Gastrocnemius medialis (tissue), 4 donors: ENCODE results near the gene CLEC4F. TPM values are rescaled to one million over a fixed set of nuclear protein-coding genes. Genes with fewer than 3 reads are reported as not detected.

Experiments
- ATAC-seq, 2 donors: fragments of 150-250 bp; one replicate each; pipeline ENCODE4 v1.9.1; 2016
- DNase-seq, 2 donors: peaks; one replicate each; pipeline ENCODE4 v3.0.0-alpha.2; 2019
- H3K27ac ChIP-seq, 4 donors: fragments of 200-600 bp; sonication (generic); 1 replicate in 1 of 4; 2 replicates in 3 of 4; pipeline ENCODE4 v1.5.1; 2016 to 2018; ENCODE audit warnings: mild to moderate bottlenecking in 2 of 4, moderate library complexity in 1 of 4
- H3K27me3 ChIP-seq, 3 donors: fragments of 200-600 bp; sonication (generic) in 2 of 3; 1 replicate in 1 of 3; 2 replicates in 2 of 3; pipeline versions ENCODE4 v1.5.1 to v1.6.0; 2016 to 2019; ENCODE audit warnings: mild to moderate bottlenecking in 1 of 3, moderate library complexity in 1 of 3
- H3K36me3 ChIP-seq, 2 donors: fragments of 200-600 bp; sonication (generic) in 1 of 2; one replicate each; pipeline ENCODE4 v1.5.1; 2017 to 2018
- H3K4me1 ChIP-seq, 2 donors: fragments of 200-600 bp; sonication (generic) in 1 of 2; one replicate each; pipeline ENCODE4 v1.5.1; 2016 to 2017; ENCODE audit warnings: mild to moderate bottlenecking in 2 of 2
- H3K4me3 ChIP-seq, 4 donors: fragments of 200-600 bp; sonication (generic) in 3 of 4; 1 replicate in 1 of 4; 2 replicates in 3 of 4; pipeline ENCODE4 v1.5.1; 2016 to 2019; ENCODE audit warnings: mild to moderate bottlenecking in 2 of 4
- H3K9me3 ChIP-seq, 3 donors: fragments of 200-600 bp; sonication (generic) in 2 of 3; 1 replicate in 1 of 3; 2 replicates in 2 of 3; pipeline ENCODE4 v1.5.1; 2016 to 2019
- CTCF ChIP-seq, 5 experiments: fragments of 450-650 bp in 3 of 5; fragments of 200-600 bp in 2 of 5; sonication (generic) in 2 of 5; IDR thresholded peaks in 4 of 5; conservative IDR thresholded peaks in 1 of 5; 1 replicate in 4 of 5; 2 replicates in 1 of 5; pipeline ENCODE4 v1.5.1; 2016 to 2019; ENCODE audit warnings: antibody characterized with exemption in 5 of 5, mild to moderate bottlenecking in 3 of 5, moderate library complexity in 3 of 5
- POLR2A ChIP-seq, 2 donors: fragments of 450-650 bp; IDR thresholded peaks; one replicate each; pipeline ENCODE4 v1.6.1; 2017; ENCODE audit warnings: antibody characterized with exemption in 2 of 2, mild to moderate bottlenecking in 2 of 2, moderate library complexity in 2 of 2
- in situ Hi-C, 4 donors: fragments of 200-750 bp; cut with MboI; loops; one replicate each; pipeline versions ENCODE4 v1.15.0 to v1.8.0; 2017; ENCODE audit warnings: low sequenced_read_pairs in 4 of 4
- intact Hi-C: fragments of 100-400 bp; cut with DNase I; formaldehyde crosslinking; loops from one replicate; pipeline ENCODE4 v1.15.1; 2023; ENCODE audit warnings: low total_unique reads
- total RNA-seq, 4 donors: library from RNA; depleted of rRNA; stranded (reverse); fragments of >200 nt; gene quantifications; one replicate each; pipeline versions ENCODE4 v1.1.0 to v1.2.3, GENCODE V29; 2016

Gene CLEC4F
- total RNA-seq, 4 donors from 2014 or later = 0.59 TPM; not detected in 3

- no peak overlapping the region for H3K4me3 ChIP-seq
- H3K36me3 ChIP-seq = no peaks in the 10 kb centered on the region
- H3K4me1 ChIP-seq = no peaks in the 10 kb centered on the region
- no peak for DNase-seq
- in situ Hi-C loops (no loop called here), intact Hi-C loops (no loop called here)
- peaks cover 3 to 12% (median 4%) of the 10 kb centered on the region in 3 donors for H3K27me3 ChIP-seq
- no peak for ATAC-seq
- TF ChIP-seq CTCF (IDR thresholded peaks at IDR 0.05 in 4 of 5, conservative IDR thresholded peaks at IDR 0.05 in 1 of 5) = no peak
- TF ChIP-seq POLR2A (IDR thresholded peaks at IDR 0.05) = no peak
- no peak overlapping the region for H3K27ac ChIP-seq
- H3K9me3 ChIP-seq = no peaks in the 10 kb centered on the region
These were observed 61.0 kb downstream of the CLEC4F start for GRCh38 chr2:70759446-70759845.

Other genes with a start within 250 kb of the CLEC4F start
- under 1 TPM; 0.20 to 0.75 (median 0.48) TPM for gene ADD2, start 52.4 kb downstream of the CLEC4F start, total RNA-seq
- gene FIGLA, start 30.0 kb downstream of the CLEC4F start, total RNA-seq = not detected
- not detected for gene CD207, start 15.2 kb upstream of the CLEC4F start, total RNA-seq
- 1 to 10 TPM in 1 of 4 donors, under 1 TPM in 2, not detected in 1; 0.53 to 3.5 (median 0.55) TPM for gene VAX2, start 80.0 kb upstream of the CLEC4F start, total RNA-seq
- gene ATP6V1B1, start 115.3 kb upstream of the CLEC4F start, total RNA-seq = 1 to 10 TPM in 1 of 4 donors, not detected in 3; 2.3 TPM
- 1 to 10 TPM in 1 of 4 donors, under 1 TPM in 1, not detected in 2; 0.44 to 2.0 TPM for gene ANKRD53, start 158.0 kb upstream of the CLEC4F start, total RNA-seq
- gene TEX261, start 174.3 kb upstream of the CLEC4F start, total RNA-seq = 10 to 100 TPM; 34.0 to 54.2 (median 38.7) TPM
- 10 to 100 TPM; 24.2 to 43.5 (median 41.2) TPM for gene NAGK, start 248.0 kb upstream of the CLEC4F start, total RNA-seq